ENCODE data around the gene TSHZ1. TPM values are rescaled to one million over a fixed set of nuclear protein-coding genes. Genes with fewer than 3 reads are reported as not detected.

The TSHZ1 gene
- total and polyA plus RNA-seq, 2 of the 8 experiments (the other 6 are each of a cell fraction or from before 2014, with no cell fraction given) = 0.03 to 0.32 TPM

- Histone ChIP-seq H3K4ac (replicated peaks; ENCODE audit: insufficient read length, low read depth, low read length) (no peak overlapping the region), H2BK15ac (ENCODE audit: low read length) (no peak overlapping the region), H2BK20ac (ENCODE audit: low read length) (no peak overlapping the region), H2BK120ac (replicated peaks; ENCODE audit: low read depth, low read length) (no peak overlapping the region), H4K91ac (replicated peaks; ENCODE audit: insufficient read length, low read length) (no peak overlapping the region), H3K9ac (replicated peaks in 1 of 4; ENCODE audit: extremely low read depth in 1 of 4, low read depth in 3 of 4, low read length in 3 of 4) (no peak overlapping the region), H3K4me3 (ENCODE audit: extremely low read depth in 1 of 4, insufficient read depth in 2 of 4, low read depth in 3 of 4, low read length in 4 of 4) (no peak overlapping the region), H4K20me1 (replicated peaks in 1 of 2; ENCODE audit: control insufficient read depth in 1 of 2, insufficient read depth in 2 of 2, low read length in 2 of 2) (no peaks in the 10 kb centered on the region), H3K4me1 (replicated peaks in 1 of 4; ENCODE audit: control insufficient read depth in 3 of 4, insufficient read depth in 4 of 4, low read length in 3 of 4) (peaks cover 0 to 5% (median 0%) of the 10 kb centered on the region in 4 experiments; a peak in 2 of 7 replicates), H3K9me3 (ENCODE audit: insufficient read depth in 2 of 2, low read depth in 1 of 2, low read length in 1 of 2) (no peaks in the 10 kb centered on the region), H2BK12ac (ENCODE audit: low read depth, low read length) (no peak overlapping the region), H3K23me2 (ENCODE audit: low read depth, low read length) (no peaks in the 10 kb centered on the region), H2BK5ac (ENCODE audit: low read depth, low read length) (no peak overlapping the region), H2AFZ (ENCODE audit: low read length) (no peak overlapping the region), H4K8ac (ENCODE audit: extremely low read depth, insufficient read depth, low read length) (no peak overlapping the region), H3K79me2 (ENCODE audit: control insufficient read depth in 1 of 2, insufficient read depth in 2 of 2, low read length in 2 of 2) (no peaks in the 10 kb centered on the region), H3K79me1 (ENCODE audit: low read depth, low read length) (no peaks in the 10 kb centered on the region), H3K27ac (ENCODE audit: low read depth, low read length) (no peak overlapping the region), H3K23ac (ENCODE audit: insufficient read length) (no peak overlapping the region), H3K36me3 (ENCODE audit: control insufficient read depth in 2 of 4, insufficient read depth in 4 of 4, low read length in 3 of 4) (no peaks in the 10 kb centered on the region), H3K18ac (ENCODE audit: extremely low read depth, low read length) (no peak overlapping the region), H3K4me2 (ENCODE audit: insufficient read depth in 1 of 2, low read depth in 2 of 2, low read length in 2 of 2) (no peak overlapping the region), H3K56ac (replicated peaks; ENCODE audit: insufficient read length, low read depth, low read length) (no peak overlapping the region), H4K5ac (ENCODE audit: insufficient read length, low read depth, low read length) (no peak overlapping the region), H2AK5ac (ENCODE audit: low read depth, low read length) (no peak overlapping the region), H3K27me3 (replicated peaks in 1 of 4; ENCODE audit: control insufficient read depth in 3 of 4, extremely low read depth in 1 of 4, insufficient read depth in 3 of 4, low read length in 3 of 4) (no peaks in the 10 kb centered on the region), H3K14ac (ENCODE audit: insufficient read length) (no peak overlapping the region)
- ChIA-PET POLR2A (ENCODE audit: partially characterized antibody) (interaction anchor here (1.1 kb wide), 1 partner anchor 9 kb away, joined by 3 read pairs; no protein-coding TSS in a partner anchor), CTCF (ENCODE audit: partially characterized antibody) (interaction anchor here (0.8 to 1.0 kb wide), 3 partner anchors 12 to 70 kb away, joined by 3 read pairs; no protein-coding TSS in a partner anchor)
- no peak for DNase-seq (ENCODE audit: low read depth in 1 of 2, low spot score in 2 of 2)
- WGBS, 2 experiments (ENCODE audit: extremely low coverage in 1 of 2, insufficient coverage in 1 of 2, insufficient read length in 1 of 2, insufficient replicate concordance in 2 of 2, low coverage in 1 of 2, low lambda C conversion rate in 2 of 2, missing lambda C conversion rate in 1 of 2) = 81% methylated on average over 4 of the region's 4 CpGs; no CpG with 5 or more reads in 1 of the 2 experiments
- FAIRE-seq = no peak
- TF ChIP-seq TCF12 (IDR thresholded peaks at IDR 0.05; ENCODE audit: low read depth, low read length) = no peak
- no peak for TF ChIP-seq SP4 (IDR thresholded peaks at IDR 0.05; ENCODE audit: low read length)
- TF ChIP-seq GTF2F1 (IDR thresholded peaks at IDR 0.05; ENCODE audit: borderline replicate concordance, low read depth, low read length) = no peak
- no peak for TF ChIP-seq RBBP5 (IDR thresholded peaks at IDR 0.05; ENCODE audit: borderline replicate concordance, low read depth, low read length)
- TF ChIP-seq SP1 (IDR thresholded peaks at IDR 0.05; ENCODE audit: low read depth, low read length) = no peak
These were observed 36.9 kb upstream of the TSHZ1 start for GRCh38 chr18:75173738-75174137.
